HepG2 (cell line): ENCODE data around the gene NTRK2. TPM values are rescaled to one million over a fixed set of nuclear protein-coding genes. Genes with fewer than 3 reads are reported as not detected.

Source experiments
- ATAC-seq: fragments of 200-7000 bp; cut with Tn5 transposase; 3 replicates; pipeline ENCODE4 v1.9.1; 2020; ENCODE audit warnings: mild to moderate bottlenecking, moderate library complexity
- BruUV-seq: library from RNA; stranded (reverse); fragments of 400-500 nt; replicated peaks from 2 replicates; lab custom pipeline; 2021; lab: Mats Ljungman, UMichigan
- CTCF ChIA-PET: fragments of 300-600 bp; formaldehyde crosslinking; extraction: SDS; loops from one replicate; lab custom pipeline; 2021; ENCODE audit warnings: low total read pairs, inconsistent platforms, low intra/inter-chr PET ratio; lab: Yijun Ruan, JAX
- POLR2A ChIA-PET: fragments of 350-600 bp; sonication (Branson Sonifier 250); formaldehyde crosslinking; loops from one replicate; lab custom pipeline; 2020; ENCODE audit warnings: antibody characterized with exemption, inconsistent platforms; lab: Yijun Ruan, JAX
- DNase-seq: peaks from one replicate; pipeline ENCODE4 v3.0.0-alpha.2; 2015; ENCODE audit warnings: low spot score
- FAIRE-seq: peaks from 3 replicates; lab custom pipeline; 2011; peaks lifted over from hg19 to GRCh38; lab: Jason Lieb, UNC
- H2AFZ ChIP-seq: one replicate; pipeline ENCODE4 v1.6.1; 2011; ENCODE audit warnings: low read length, inconsistent platforms
- H3K27ac ChIP-seq: fragments of 300-600 bp; 3 replicates; pipeline ENCODE4 v1.8.0; 2011; ENCODE audit warnings: mixed run types, mild to moderate bottlenecking, mixed read lengths, low read length, inconsistent platforms; ENCODE audit not compliant: insufficient read depth; ENCODE audit errors: extremely low read length
- H3K27me3 ChIP-seq, 2 experiments: fragments of 200-600 bp in 1 of 2; 2 replicates in 1 of 2; 3 replicates in 1 of 2; pipeline versions ENCODE4 v1.6.0 to v1.8.0; 2011; ENCODE audit warnings: low read length in 2 of 2, mild to moderate bottlenecking in 2 of 2, moderate library complexity in 2 of 2, inconsistent platforms in 1 of 2; ENCODE audit not compliant: insufficient read depth in 2 of 2, control insufficient read depth in 1 of 2
- H3K36me3 ChIP-seq, 2 experiments: fragments of 200-600 bp in 1 of 2; replicated peaks in 1 of 2; 2 replicates in 1 of 2; 3 replicates in 1 of 2; pipeline versions ENCODE4 v1.5.1 to v1.8.0; 2011; ENCODE audit warnings: low read length in 2 of 2, inconsistent platforms in 1 of 2; ENCODE audit not compliant: insufficient read depth in 2 of 2, control insufficient read depth in 1 of 2
- H3K4me1 ChIP-seq: 2 replicates; pipeline ENCODE4 v1.5.1; 2012; ENCODE audit warnings: low read length, inconsistent platforms; ENCODE audit not compliant: insufficient read depth
- H3K4me2 ChIP-seq: 2 replicates; pipeline ENCODE4 v1.6.0; 2011; ENCODE audit warnings: low read depth, low read length, inconsistent platforms
- H3K4me3 ChIP-seq, 3 experiments: fragments of 200-600 bp in 1 of 3; sonication (generic), shearing (Covaris generic) in 1 of 3; replicated peaks in 1 of 3; 2 replicates each; pipeline ENCODE4 v1.5.1; 2011 to 2016; ENCODE audit warnings: low read length in 3 of 3, inconsistent platforms in 2 of 3, low read depth in 2 of 3, mild to moderate bottlenecking in 2 of 3, control low read depth in 1 of 3, mixed read lengths in 1 of 3; ENCODE audit not compliant: insufficient read depth in 1 of 3
- H3K79me2 ChIP-seq: one replicate; pipeline ENCODE4 v1.6.1; 2011; ENCODE audit warnings: low read length, inconsistent platforms; ENCODE audit not compliant: insufficient read depth
- H3K9ac ChIP-seq: 2 replicates; pipeline ENCODE4 v1.6.0; 2011; ENCODE audit warnings: mild to moderate bottlenecking, low read depth, low read length, inconsistent platforms; ENCODE audit not compliant: insufficient read depth
- H3K9me3 ChIP-seq: 2 replicates; pipeline ENCODE4 v1.5.1; 2012; ENCODE audit warnings: mild to moderate bottlenecking, low read length
- H4K20me1 ChIP-seq: 2 replicates; pipeline ENCODE4 v1.6.0; 2011; ENCODE audit warnings: inconsistent platforms, mild to moderate bottlenecking, low read length, moderate library complexity; ENCODE audit not compliant: insufficient read depth
- ATF7-NPFF ChIP-seq: sonication (generic); formaldehyde crosslinking; IDR thresholded peaks from 2 replicates; pipeline ENCODE4 v1.8.1; 2023; ENCODE audit warnings: mild to moderate bottlenecking, low read depth, missing genetic modification reagents, moderate library complexity
- CEBPG ChIP-seq: IDR thresholded peaks from 2 replicates; pipeline ENCODE4 v1.6.1; 2016
- FOXA1 ChIP-seq, 2 experiments: fragments of 450-650 bp in 1 of 2; sonication (generic) in 1 of 2; formaldehyde crosslinking in 1 of 2; IDR thresholded peaks; 2 replicates each; pipeline versions ENCODE4 v1.4.0 to v1.6.1; 2016 to 2020; ENCODE audit warnings: missing genetic modification reagents in 1 of 2
- FOXK1 ChIP-seq: sonication (generic); formaldehyde crosslinking; IDR thresholded peaks from 2 replicates; pipeline ENCODE4 v1.4.0; 2020; ENCODE audit warnings: low read depth, missing genetic modification reagents, borderline replicate concordance
- HNRNPL ChIP-seq: fragments of 200-400 bp; formaldehyde crosslinking; IDR thresholded peaks from 2 replicates; pipeline ENCODE4 v1.6.1; 2017; ENCODE audit warnings: mild to moderate bottlenecking, low read depth, low read length
- KLF11 ChIP-seq: IDR thresholded peaks from 2 replicates; pipeline ENCODE4 v1.6.1; 2016; ENCODE audit warnings: missing compliant biosample characterization
- MBNL3 ChIP-seq: fragments of 250-450 bp; sonication (Bioruptor Pico); conservative IDR thresholded peaks from 2 replicates; pipeline ENCODE4 v1.8.0; 2022; ENCODE audit warnings: mild to moderate bottlenecking, inconsistent platforms
- MTA3 ChIP-seq: sonication (generic); formaldehyde crosslinking; IDR thresholded peaks from 2 replicates; pipeline ENCODE4 v1.4.0; 2020; ENCODE audit warnings: missing genetic modification reagents
- NFE2 ChIP-seq: sonication (generic); formaldehyde crosslinking; IDR thresholded peaks from 2 replicates; pipeline ENCODE4 v1.4.0; 2020; ENCODE audit warnings: missing genetic modification reagents
- RARG ChIP-seq: sonication (generic); formaldehyde crosslinking; IDR thresholded peaks from 2 replicates; pipeline ENCODE4 v1.4.0; 2020; ENCODE audit warnings: low read depth, mild to moderate bottlenecking, missing genetic modification reagents
- SMARCE1 ChIP-seq: fragments of 450-650 bp; IDR thresholded peaks from 2 replicates; pipeline ENCODE4 v1.6.1; 2017; ENCODE audit warnings: borderline replicate concordance
- SP5 ChIP-seq: IDR thresholded peaks from 2 replicates; pipeline ENCODE4 v1.6.1; 2016; ENCODE audit warnings: low read depth, borderline replicate concordance
- ZFP91 ChIP-seq: sonication (generic); formaldehyde crosslinking; IDR thresholded peaks from 2 replicates; pipeline ENCODE4 v1.9.0; 2022; ENCODE audit warnings: missing genetic modification reagents, mild to moderate bottlenecking, borderline replicate concordance
- ZNF512B ChIP-seq: sonication (generic); formaldehyde crosslinking; IDR thresholded peaks from 2 replicates; pipeline ENCODE4 v1.5.1; 2020; ENCODE audit warnings: missing genetic modification reagents, mild to moderate bottlenecking, borderline replicate concordance
- ZNF839 ChIP-seq: sonication (generic); formaldehyde crosslinking; IDR thresholded peaks from 2 replicates; pipeline ENCODE4 v1.4.0; 2020; ENCODE audit warnings: missing genetic modification reagents, mild to moderate bottlenecking, borderline replicate concordance
- WGBS: methylation state at CpG from one replicate; pipeline ENCODE4 v1.1.6; 2017; ENCODE audit warnings: low lambda C conversion rate; 5-methylcytosine and 5-hydroxymethylcytosine counted together
- in situ Hi-C: cut with HindIII; loops from 2 replicates; pipeline ENCODE4 v1.10.0; 2017; ENCODE audit warnings: low pct_unique_long_range_greater_than_20kb; ENCODE audit not compliant: extremely low pct_ligation_motif_present
- intact Hi-C: fragments of 100-400 bp; cut with micrococcal nuclease; formaldehyde crosslinking; loops from one replicate; pipeline ENCODE4 v1.10.0; 2022; ENCODE audit not compliant: unreplicated experiment
- polyA plus RNA-seq, 8 experiments: library from polyadenylated mRNA; depleted of rRNA in 3 of 8; stranded (reverse) in 7 of 8; unstranded in 1 of 8; fragments of >200 nt; fragmentation: Illumina TruSeq in 4 of 8; extraction: Trizol in 4 of 8; gene quantifications; 2 replicates each; pipeline versions ENCODE4 v1.2.1 to v1.2.3, GENCODE V29; 2011 to 2016; ENCODE audit warnings: low read depth in 4 of 8, missing spikeins in 1 of 8, mixed read lengths in 1 of 8; ENCODE audit not compliant: insufficient read depth in 1 of 8
- total RNA-seq, 5 experiments: library from RNA; depleted of rRNA; stranded (reverse); fragments of >200 nt; fragmentation: Illumina TruSeq; extraction: Trizol; gene quantifications; 2 replicates each; pipeline ENCODE4 v1.2.3, GENCODE V29; 2016; ENCODE audit warnings: low read depth in 1 of 5

Gene NTRK2
- total and polyA plus RNA-seq, 2 of the 13 experiments (the other 11 are each of a cell fraction or from before 2014, with no cell fraction given) = not detected

- no TSS peak for BruUV-seq
- Histone ChIP-seq H3K27me3 (no peaks in the 10 kb centered on the region; a peak in 1 of 5 replicates), H3K4me2 (no peak overlapping the region), H3K4me1 (no peaks in the 10 kb centered on the region), H3K9me3 (no peaks in the 10 kb centered on the region), H3K9ac (no peak overlapping the region), H3K36me3 (no peaks in the 10 kb centered on the region), H3K79me2 (no peaks in the 10 kb centered on the region), H2AFZ (no peak overlapping the region), H4K20me1 (no peaks in the 10 kb centered on the region), H3K4me3 (no peak overlapping the region)
- FAIRE-seq = no peak
- DNase-seq = no peak
- intact Hi-C loops (no loop called here), in situ Hi-C loops (no loop called here)
- ChIA-PET POLR2A (no interaction called here), CTCF (no interaction called here)
- no peak for TF ChIP-seq MTA3 (CRISPR knock-in tag)
- TF ChIP-seq NFE2 = no peak
- no peak for TF ChIP-seq ZNF512B (CRISPR knock-in tag)
- TF ChIP-seq CEBPG (CRISPR knock-in tag) = no peak
- TF ChIP-seq ATF7-NPFF = no peak
- TF ChIP-seq MBNL3 = no peak
- no peak for TF ChIP-seq SP5 (CRISPR knock-in tag)
- TF ChIP-seq RARG (CRISPR knock-in tag) = no peak
- TF ChIP-seq ZNF839 (CRISPR knock-in tag) = no peak
- no peak for TF ChIP-seq ZFP91 (CRISPR knock-in tag)
- no peak for TF ChIP-seq HNRNPL
- no peak for TF ChIP-seq FOXK1 (CRISPR knock-in tag)
- TF ChIP-seq KLF11 = no peak
- TF ChIP-seq FOXA1 (IDR thresholded peaks at IDR 0.05) = no peak
- no peak for TF ChIP-seq FOXA1 (CRISPR knock-in tag; IDR thresholded peaks at IDR 0.05)
- TF ChIP-seq SMARCE1 = no peak
- TF ChIP-seq, all 625 proteins: peak for 0
- 0% methylated on average over 1 of the region's 2 CpGs for WGBS
- H3K27ac ChIP-seq = no peak overlapping the region
- no peak for ATAC-seq
Observed at GRCh38 chr9:84988621-84989020, 319.1 kb downstream of the NTRK2 start.
